ENCODE measurements around the gene SEC14L5. TPM values are rescaled to one million over a fixed set of nuclear protein-coding genes. Genes with fewer than 3 reads are reported as not detected.

Gene SEC14L5
- total RNA-seq, 1 donor from 2014 or later, result 0.05 TPM

- no peak overlapping the region for H3K27ac Mint-ChIP-seq (ENCODE audit: unreplicated experiment)
- H3K36me3 Mint-ChIP-seq (ENCODE audit: low read depth, unreplicated experiment), result peaks cover 3% of the 10 kb centered on the region
- no peaks in the 10 kb centered on the region for H3K9me3 Mint-ChIP-seq (ENCODE audit: unreplicated experiment)
- TF ChIP-seq, protein P1, sequence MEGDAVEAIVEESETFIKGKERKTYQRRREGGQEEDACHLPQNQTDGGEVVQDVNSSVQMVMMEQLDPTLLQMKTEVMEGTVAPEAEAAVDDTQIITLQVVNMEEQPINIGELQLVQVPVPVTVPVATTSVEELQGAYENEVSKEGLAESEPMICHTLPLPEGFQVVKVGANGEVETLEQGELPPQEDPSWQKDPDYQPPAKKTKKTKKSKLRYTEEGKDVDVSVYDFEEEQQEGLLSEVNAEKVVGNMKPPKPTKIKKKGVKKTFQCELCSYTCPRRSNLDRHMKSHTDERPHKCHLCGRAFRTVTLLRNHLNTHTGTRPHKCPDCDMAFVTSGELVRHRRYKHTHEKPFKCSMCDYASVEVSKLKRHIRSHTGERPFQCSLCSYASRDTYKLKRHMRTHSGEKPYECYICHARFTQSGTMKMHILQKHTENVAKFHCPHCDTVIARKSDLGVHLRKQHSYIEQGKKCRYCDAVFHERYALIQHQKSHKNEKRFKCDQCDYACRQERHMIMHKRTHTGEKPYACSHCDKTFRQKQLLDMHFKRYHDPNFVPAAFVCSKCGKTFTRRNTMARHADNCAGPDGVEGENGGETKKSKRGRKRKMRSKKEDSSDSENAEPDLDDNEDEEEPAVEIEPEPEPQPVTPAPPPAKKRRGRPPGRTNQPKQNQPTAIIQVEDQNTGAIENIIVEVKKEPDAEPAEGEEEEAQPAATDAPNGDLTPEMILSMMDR (IDR thresholded peaks at IDR 0.05; ENCODE audit: unreplicated experiment), result no peak
- no peak overlapping the region for H3K4me3 Mint-ChIP-seq (ENCODE audit: unreplicated experiment)
- peaks cover 8% of the 10 kb centered on the region for H3K27me3 Mint-ChIP-seq (ENCODE audit: unreplicated experiment)
- no peak for DNase-seq (ENCODE audit: low spot score)
- H3K4me1 Mint-ChIP-seq (ENCODE audit: unreplicated experiment), result no peaks in the 10 kb centered on the region
Measured at GRCh38 chr16:5026664-5027063, 68.5 kb downstream of the SEC14L5 start.

GRCh38 chr16:5027086-5027485 is 69.0 kb downstream of the SEC14L5 start:
- H3K27me3 Mint-ChIP-seq (ENCODE audit: unreplicated experiment), result peaks cover 8% of the 10 kb centered on the region
- H3K4me1 Mint-ChIP-seq (ENCODE audit: unreplicated experiment), result no peaks in the 10 kb centered on the region
- peaks cover 3% of the 10 kb centered on the region for H3K36me3 Mint-ChIP-seq (ENCODE audit: low read depth, unreplicated experiment)
- H3K4me3 Mint-ChIP-seq (ENCODE audit: unreplicated experiment), result no peak overlapping the region
- TF ChIP-seq, protein P1 (IDR thresholded peaks at IDR 0.05; ENCODE audit: unreplicated experiment), result no peak
- H3K27ac Mint-ChIP-seq (ENCODE audit: unreplicated experiment), result no peak overlapping the region
- no peak for DNase-seq (ENCODE audit: low spot score)
- H3K9me3 Mint-ChIP-seq (ENCODE audit: unreplicated experiment), result no peaks in the 10 kb centered on the region

DNA sequence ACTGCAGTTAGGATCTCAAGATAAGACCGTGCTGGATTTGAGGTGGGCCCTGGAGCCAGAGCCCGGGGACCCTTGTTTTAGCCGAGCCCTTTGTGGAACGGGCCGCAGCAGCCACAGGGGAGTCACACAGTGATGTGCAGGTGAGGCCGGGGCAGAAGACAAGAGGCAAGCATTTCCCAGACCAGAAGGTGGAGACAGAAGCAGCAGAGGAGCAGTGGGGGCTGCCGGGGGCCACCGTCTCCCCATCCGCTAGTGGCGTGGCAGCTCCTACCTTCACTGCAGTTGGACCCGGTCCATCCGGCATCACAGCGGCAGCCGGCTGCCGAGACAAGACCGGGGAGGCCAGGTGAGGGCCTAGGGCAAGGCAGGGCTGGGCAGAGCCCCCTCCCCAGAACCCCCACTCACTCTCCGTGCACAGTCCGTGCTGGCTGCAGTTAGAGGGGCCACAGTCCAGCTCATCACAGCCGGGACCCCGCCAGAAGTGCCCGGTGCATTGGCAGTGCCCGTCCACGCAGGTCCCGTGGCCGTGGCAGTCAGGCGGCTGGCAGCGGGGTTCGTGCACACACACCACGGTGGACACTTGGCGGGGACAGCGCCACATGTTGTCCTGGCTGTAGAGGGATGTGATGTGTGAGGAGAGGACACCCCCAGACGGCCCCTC is 69.6 kb downstream of the SEC14L5 start:
- Mint-ChIP-seq H3K4me3 (ENCODE audit: unreplicated experiment) (no peak overlapping the region), H3K4me1 (ENCODE audit: unreplicated experiment) (peaks cover under 1% of the 10 kb centered on the region), H3K36me3 (ENCODE audit: low read depth, unreplicated experiment) (peaks cover 3% of the 10 kb centered on the region), H3K27ac (ENCODE audit: unreplicated experiment) (no peak overlapping the region), H3K9me3 (ENCODE audit: unreplicated experiment) (no peaks in the 10 kb centered on the region), H3K27me3 (ENCODE audit: unreplicated experiment) (peaks cover 10% of the 10 kb centered on the region)
- TF ChIP-seq, protein P1 (IDR thresholded peaks at IDR 0.05; ENCODE audit: unreplicated experiment), result no peak
- DNase-seq (ENCODE audit: low spot score), result no peak

GRCh38 chr16:5028950-5029475 is 70.9 kb downstream of the SEC14L5 start:
- Mint-ChIP-seq H3K27ac (ENCODE audit: unreplicated experiment) (no peak overlapping the region), H3K4me3 (ENCODE audit: unreplicated experiment) (peak overlapping the region; percentile 59), H3K36me3 (ENCODE audit: low read depth, unreplicated experiment) (peaks cover 5% of the 10 kb centered on the region), H3K9me3 (ENCODE audit: unreplicated experiment) (no peaks in the 10 kb centered on the region), H3K4me1 (ENCODE audit: unreplicated experiment) (peaks cover 5% of the 10 kb centered on the region), H3K27me3 (ENCODE audit: unreplicated experiment) (peaks cover 13% of the 10 kb centered on the region)
- no peak for DNase-seq (ENCODE audit: low spot score)
- TF ChIP-seq, protein P1 (IDR thresholded peaks at IDR 0.05; ENCODE audit: unreplicated experiment), result no peak

DNA sequence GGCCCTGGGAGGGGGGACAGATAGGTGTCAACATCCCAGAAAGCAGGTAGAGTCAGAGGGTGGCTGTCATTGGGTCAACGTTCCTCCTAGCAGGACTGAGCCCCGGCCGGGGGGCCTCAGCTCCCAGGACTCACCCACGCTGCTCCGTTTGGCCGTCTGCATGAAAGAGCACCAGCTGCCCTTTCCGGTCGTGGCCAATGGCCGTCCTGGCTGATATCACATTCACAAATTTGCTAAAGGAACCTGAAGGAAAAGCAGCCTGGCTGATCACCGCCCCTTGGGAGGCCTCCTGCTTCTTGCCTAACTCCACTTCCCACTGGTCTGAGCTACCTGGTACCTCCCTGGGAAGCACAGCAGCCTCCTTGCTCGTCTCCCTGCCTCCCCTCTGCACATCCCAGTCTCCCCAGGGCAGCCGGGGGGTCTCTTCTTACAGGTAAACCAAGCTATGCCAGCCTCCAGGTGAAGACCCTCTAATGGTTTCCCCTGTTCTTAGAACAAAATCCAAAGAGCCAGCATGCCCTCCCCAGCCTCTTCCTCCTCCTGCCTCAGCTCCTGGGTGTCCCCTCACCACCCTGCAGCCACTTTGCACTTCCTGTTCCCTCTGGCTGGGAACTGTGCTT is 72.2 kb downstream of the SEC14L5 start:
- DNase-seq (ENCODE audit: low spot score), result no peak
- H3K36me3 Mint-ChIP-seq (ENCODE audit: low read depth, unreplicated experiment), result peaks cover 9% of the 10 kb centered on the region
- TF ChIP-seq, protein P1 (IDR thresholded peaks at IDR 0.05; ENCODE audit: unreplicated experiment), result no peak
- H3K27ac Mint-ChIP-seq (ENCODE audit: unreplicated experiment), result no peak overlapping the region
- H3K4me1 Mint-ChIP-seq (ENCODE audit: unreplicated experiment), result peaks cover 9% of the 10 kb centered on the region
- H3K9me3 Mint-ChIP-seq (ENCODE audit: unreplicated experiment), result no peaks in the 10 kb centered on the region
- H3K4me3 Mint-ChIP-seq (ENCODE audit: unreplicated experiment), result peak overlapping the region; percentile 11
- H3K27me3 Mint-ChIP-seq (ENCODE audit: unreplicated experiment), result peaks cover 13% of the 10 kb centered on the region

Data from endothelial cell (in vitro differentiated cells).